Activated naive CD8-positive, alpha-beta T cell treated with anti-CD3 and anti-CD28 coated beads, Interleukin-2, amount 50 U/mL, for 24 hours (primary cell): ENCODE results near the gene F2R.
"Not testable (repeated sequence)": the region's sequence is repeated elsewhere in the genome, so short reads cannot be mapped to it uniquely, and the experiment has no call there.

Source experiments
- ATAC-seq: fragments of 150-1000 bp; cut with Tn5 transposase; one replicate; pipeline ENCODE4 v1.10.0; 2021
- DNase-seq: peaks from one replicate; pipeline ENCODE4 v3.0.0; 2021
- H3K27ac Mint-ChIP-seq: one replicate; pipeline ENCODE4 v1.8.0; 2021; ENCODE audit warnings: mild to moderate bottlenecking, mixed read lengths
- H3K27me3 Mint-ChIP-seq: one replicate; pipeline ENCODE4 v1.8.0; 2021; ENCODE audit warnings: mixed read lengths
- H3K36me3 Mint-ChIP-seq: one replicate; pipeline ENCODE4 v1.8.0; 2021; ENCODE audit warnings: low read depth, mixed read lengths
- H3K4me1 Mint-ChIP-seq: one replicate; pipeline ENCODE4 v1.8.0; 2021; ENCODE audit warnings: mixed read lengths
- H3K4me3 Mint-ChIP-seq: one replicate; pipeline ENCODE4 v1.8.0; 2021; ENCODE audit warnings: mild to moderate bottlenecking, moderate library complexity, mixed read lengths
- H3K9me3 Mint-ChIP-seq: one replicate; pipeline ENCODE4 v1.8.0; 2021; ENCODE audit warnings: mixed read lengths

Gene F2R

GRCh38 chr5:76720988-76721569, 5.2 kb downstream of the F2R start:
- Mint-ChIP-seq H3K36me3 (no peaks in the 10 kb centered on the region), H3K27ac (no peak overlapping the region), H3K4me1 (peaks cover 17% of the 10 kb centered on the region), H3K27me3 (peaks cover 23% of the 10 kb centered on the region), H3K4me3 (no peak overlapping the region), H3K9me3 (no peaks in the 10 kb centered on the region)
- no peak for DNase-seq
- ATAC-seq = no peak

- peaks cover 2% of the 10 kb centered on the region for H3K9me3 Mint-ChIP-seq
- H3K4me3 Mint-ChIP-seq = no peak overlapping the region
- H3K27me3 Mint-ChIP-seq = peaks cover 3% of the 10 kb centered on the region
- DNase-seq (no peak), ATAC-seq (no peak)
- H3K27ac Mint-ChIP-seq = no peak overlapping the region
- no peaks in the 10 kb centered on the region for H3K36me3 Mint-ChIP-seq
- peaks cover 2% of the 10 kb centered on the region for H3K4me1 Mint-ChIP-seq
Observed at GRCh38 chr5:76723266-76723665, 7.3 kb downstream of the F2R start.

DNA sequence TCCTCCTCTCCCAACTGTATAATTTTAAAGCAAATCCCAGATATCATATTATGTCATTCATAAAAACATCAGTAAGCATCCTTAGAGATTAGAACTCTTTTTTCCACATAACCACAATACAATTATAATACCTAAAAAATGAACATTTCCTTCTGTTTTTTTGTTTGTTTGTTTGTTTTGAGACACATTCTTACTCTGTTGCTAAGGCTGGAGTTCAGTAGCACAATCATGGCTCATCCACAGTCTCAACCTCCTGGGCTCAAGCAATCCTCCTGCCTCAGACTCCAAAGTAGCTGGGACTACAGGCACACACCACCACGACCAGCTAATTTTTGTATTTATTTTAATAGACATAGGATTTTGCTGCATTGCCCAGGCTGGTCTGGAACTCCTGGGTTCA, 8.0 kb downstream of the F2R start:
- Mint-ChIP-seq H3K4me3 (no peak overlapping the region), H3K4me1 (peaks cover 2% of the 10 kb centered on the region), H3K27me3 (no peaks in the 10 kb centered on the region), H3K9me3 (peaks cover 5% of the 10 kb centered on the region), H3K27ac (no peak overlapping the region), H3K36me3 (no peaks in the 10 kb centered on the region)
- ATAC-seq (no peak), DNase-seq (no peak)

- DNase-seq = no peak
- H3K36me3 Mint-ChIP-seq = peaks cover 6% of the 10 kb centered on the region
- H3K4me3 Mint-ChIP-seq = no peak overlapping the region
- ATAC-seq = no peak
- no peaks in the 10 kb centered on the region for H3K27me3 Mint-ChIP-seq
- H3K9me3 Mint-ChIP-seq = peaks cover 14% of the 10 kb centered on the region
- H3K4me1 Mint-ChIP-seq = peaks cover 2% of the 10 kb centered on the region
- H3K27ac Mint-ChIP-seq = no peak overlapping the region
Observed at GRCh38 chr5:76724871-76725270, 8.9 kb downstream of the F2R start.

- Mint-ChIP-seq H3K27ac (no peak overlapping the region), H3K27me3 (peaks cover 2% of the 10 kb centered on the region), H3K36me3 (peaks cover 8% of the 10 kb centered on the region), H3K4me3 (no peak overlapping the region), H3K9me3 (peaks cover 25% of the 10 kb centered on the region), H3K4me1 (peaks cover 3% of the 10 kb centered on the region)
- DNase-seq = no peak
- no peak for ATAC-seq
Observed at GRCh38 chr5:76728965-76729364, 13.0 kb downstream of the F2R start.

DNA sequence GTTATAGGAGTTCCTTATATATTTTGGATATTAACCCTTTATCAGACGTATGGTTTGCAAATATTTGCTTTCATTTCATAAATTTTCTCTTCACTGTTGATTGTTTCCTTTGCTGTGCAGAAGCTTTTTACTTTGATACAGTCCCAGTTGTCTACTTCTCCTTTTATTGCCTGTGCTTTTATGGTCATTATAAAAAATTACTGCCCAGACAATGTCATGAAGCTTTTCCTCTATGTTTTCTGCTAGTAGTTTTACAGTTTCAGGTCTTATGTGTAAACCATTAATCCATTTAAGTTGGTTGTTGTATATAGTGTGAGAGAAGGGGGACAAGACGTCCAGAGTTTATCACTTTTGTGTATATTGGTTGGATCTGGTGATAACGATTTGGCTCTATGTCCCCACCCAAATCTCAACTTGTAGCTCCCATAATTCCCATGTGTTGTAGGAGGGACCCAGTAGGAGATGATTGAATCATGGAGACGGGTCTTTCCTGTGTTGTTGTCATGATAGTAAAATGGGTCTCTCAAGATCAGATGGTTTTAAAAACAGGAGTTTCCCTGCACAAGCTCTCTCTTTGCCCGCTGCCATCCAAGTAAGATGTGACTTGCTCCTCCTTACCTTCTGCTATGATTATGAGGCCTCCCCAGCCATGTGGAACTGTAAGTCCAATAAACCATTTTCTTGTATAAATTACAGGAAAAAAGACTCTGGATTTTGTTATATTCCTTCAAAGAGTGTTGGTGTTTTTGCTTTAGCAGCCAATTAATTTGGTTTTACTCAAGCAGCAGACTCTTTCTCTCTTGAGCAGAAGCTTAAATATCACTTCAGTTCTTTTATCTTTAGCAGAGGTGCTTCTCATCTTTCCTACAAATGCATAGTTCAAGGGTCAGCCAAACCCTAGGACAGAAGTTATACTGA, 13.7 kb downstream of the F2R start:
- peaks cover 8% of the 10 kb centered on the region for H3K36me3 Mint-ChIP-seq
- no peak for ATAC-seq
- peaks cover 3% of the 10 kb centered on the region for H3K4me1 Mint-ChIP-seq
- H3K27ac Mint-ChIP-seq = no peak overlapping the region
- H3K27me3 Mint-ChIP-seq = peaks cover 2% of the 10 kb centered on the region
- H3K9me3 Mint-ChIP-seq = peaks cover 25% of the 10 kb centered on the region
- H3K4me3 Mint-ChIP-seq = no peak overlapping the region
- DNase-seq = no peak

- peaks cover 2% of the 10 kb centered on the region for H3K27me3 Mint-ChIP-seq
- ATAC-seq = peak; percentile 27
- H3K27ac Mint-ChIP-seq = peak overlapping the region; percentile 30
- H3K4me3 Mint-ChIP-seq = peak overlapping the region; percentile 33
- peaks cover 8% of the 10 kb centered on the region for H3K36me3 Mint-ChIP-seq
- peaks cover 25% of the 10 kb centered on the region for H3K9me3 Mint-ChIP-seq
- H3K4me1 Mint-ChIP-seq = peaks cover 17% of the 10 kb centered on the region
- no peak for DNase-seq
Observed at GRCh38 chr5:76732405-76733048, 16.6 kb downstream of the F2R start.

DNA sequence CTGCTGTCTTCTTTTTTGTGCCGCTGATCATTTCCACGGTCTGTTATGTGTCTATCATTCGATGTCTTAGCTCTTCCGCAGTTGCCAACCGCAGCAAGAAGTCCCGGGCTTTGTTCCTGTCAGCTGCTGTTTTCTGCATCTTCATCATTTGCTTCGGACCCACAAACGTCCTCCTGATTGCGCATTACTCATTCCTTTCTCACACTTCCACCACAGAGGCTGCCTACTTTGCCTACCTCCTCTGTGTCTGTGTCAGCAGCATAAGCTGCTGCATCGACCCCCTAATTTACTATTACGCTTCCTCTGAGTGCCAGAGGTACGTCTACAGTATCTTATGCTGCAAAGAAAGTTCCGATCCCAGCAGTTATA, 17.1 kb downstream of the F2R start:
- Mint-ChIP-seq H3K36me3 (peaks cover 8% of the 10 kb centered on the region), H3K27ac (peak overlapping the region; percentile 30), H3K4me3 (peak overlapping the region; percentile 33), H3K4me1 (peaks cover 20% of the 10 kb centered on the region), H3K9me3 (peaks cover 25% of the 10 kb centered on the region), H3K27me3 (peaks cover 2% of the 10 kb centered on the region)
- no peak for DNase-seq
- peak; percentile 75 for ATAC-seq

DNA sequence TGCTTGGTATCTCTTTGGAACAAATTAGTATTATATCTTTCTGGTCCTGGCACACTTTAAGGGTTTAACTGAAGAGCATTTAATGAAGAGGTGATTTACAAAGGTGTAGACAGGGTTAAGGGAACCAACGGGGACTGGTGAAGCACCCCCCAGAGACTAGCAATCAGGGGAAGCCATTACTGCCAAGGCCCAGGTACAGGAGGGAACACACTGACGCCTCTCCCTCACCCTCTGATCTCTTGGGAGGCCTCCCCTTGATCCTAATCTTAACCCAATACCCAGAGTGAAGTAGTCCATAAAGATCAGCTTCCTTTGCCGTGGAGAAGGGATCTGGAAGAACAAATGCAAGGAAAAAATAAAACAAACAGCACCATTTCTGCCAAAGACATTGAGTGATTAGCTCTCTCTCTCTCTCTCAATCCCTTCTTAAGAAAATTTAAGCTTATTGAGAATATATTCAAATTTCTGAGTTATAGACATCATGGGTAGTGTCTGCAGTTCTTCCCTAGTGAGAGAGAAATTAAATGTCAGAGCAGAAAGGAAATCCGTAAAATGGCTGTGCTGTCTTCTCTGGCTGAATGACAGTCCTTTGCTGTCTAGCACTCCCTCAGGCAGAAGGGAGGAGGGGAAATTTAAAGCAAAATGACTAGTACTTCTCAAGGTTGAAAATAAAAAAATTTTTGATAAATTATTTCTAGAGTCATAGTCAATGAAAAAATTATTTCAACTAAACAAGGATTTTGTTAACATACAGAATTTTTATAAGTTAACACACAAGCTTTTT, 20.0 kb downstream of the F2R start:
- Mint-ChIP-seq H3K9me3 (peaks cover under 1% of the 10 kb centered on the region), H3K4me1 (peaks cover 38% of the 10 kb centered on the region), H3K27me3 (peaks cover 2% of the 10 kb centered on the region), H3K4me3 (no peak overlapping the region), H3K36me3 (no peaks in the 10 kb centered on the region), H3K27ac (no peak overlapping the region)
- DNase-seq (no peak), ATAC-seq (no peak)

DNA sequence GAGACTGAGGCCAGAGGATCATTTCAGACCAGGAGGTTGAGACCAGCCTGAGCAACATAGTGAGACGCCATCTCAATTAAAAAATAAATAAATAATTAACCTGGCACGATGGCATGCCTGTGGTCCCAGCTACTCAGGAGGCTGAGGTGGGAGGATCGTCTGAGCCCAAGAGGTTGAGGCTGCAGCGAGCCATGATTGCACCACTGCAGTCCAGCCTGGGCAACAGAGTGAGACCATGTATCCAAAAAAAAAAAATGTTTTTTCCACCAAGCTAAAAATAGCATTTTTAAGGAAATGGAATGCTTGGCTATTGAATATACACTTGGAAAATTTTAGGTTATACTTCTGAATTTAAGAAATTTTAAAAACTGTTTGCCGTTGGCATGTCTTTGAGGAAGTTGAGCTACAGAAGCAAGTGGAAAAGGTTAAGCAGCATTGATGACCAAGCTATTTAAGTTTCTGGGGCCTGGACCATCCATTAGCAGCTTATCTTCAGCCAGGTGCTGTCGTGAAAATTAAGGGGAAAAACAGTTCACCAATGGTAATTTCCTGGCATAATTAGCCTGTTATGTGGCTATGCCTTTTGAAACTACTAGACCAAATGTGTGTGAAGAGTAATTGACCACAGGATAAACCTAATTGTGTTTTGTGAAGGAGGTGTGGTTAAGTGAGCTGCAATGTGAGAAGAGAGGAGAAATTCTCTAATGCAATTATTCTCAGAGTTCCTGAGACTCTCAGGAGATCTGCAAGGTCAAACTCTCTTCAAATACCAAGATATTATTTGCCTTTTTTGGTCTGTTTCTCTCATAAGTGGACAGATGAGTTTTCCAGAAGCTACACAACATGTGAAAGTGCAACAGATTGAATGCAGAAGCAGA, 21.0 kb downstream of the F2R start:
- ATAC-seq = no peak
- no peak overlapping the region for H3K4me3 Mint-ChIP-seq
- no peaks in the 10 kb centered on the region for H3K36me3 Mint-ChIP-seq
- H3K4me1 Mint-ChIP-seq = peaks cover 38% of the 10 kb centered on the region
- peaks cover 2% of the 10 kb centered on the region for H3K27me3 Mint-ChIP-seq
- no peaks in the 10 kb centered on the region for H3K9me3 Mint-ChIP-seq
- H3K27ac Mint-ChIP-seq = peak overlapping the region; percentile 19
- DNase-seq = no peak

GRCh38 chr5:76737846-76738245, 21.9 kb downstream of the F2R start:
- no peaks in the 10 kb centered on the region for H3K36me3 Mint-ChIP-seq
- ATAC-seq (no peak), DNase-seq (no peak)
- H3K27ac Mint-ChIP-seq = no peak overlapping the region
- peaks cover 38% of the 10 kb centered on the region for H3K4me1 Mint-ChIP-seq
- H3K4me3 Mint-ChIP-seq = no peak overlapping the region
- H3K9me3 Mint-ChIP-seq = no peaks in the 10 kb centered on the region
- H3K27me3 Mint-ChIP-seq = peaks cover 2% of the 10 kb centered on the region

DNA sequence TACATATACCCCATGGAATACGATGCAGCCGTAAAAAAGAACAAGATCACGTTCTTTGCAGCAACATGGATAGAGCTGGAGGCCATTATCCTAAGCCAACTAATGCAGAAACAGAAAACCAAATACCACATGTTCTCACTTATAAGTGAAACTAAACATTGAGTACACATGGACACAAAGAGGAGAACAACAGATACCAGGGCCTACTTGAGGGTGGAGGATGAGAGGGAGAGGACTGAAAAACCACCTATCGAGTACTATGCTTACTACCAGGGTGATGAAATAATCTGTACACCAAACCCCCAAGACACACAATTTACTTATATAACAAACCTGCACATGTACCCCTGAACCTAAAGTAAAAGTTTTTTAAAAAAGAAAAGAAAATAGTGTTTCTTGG, 25.6 kb downstream of the F2R start:
- not testable (repeated sequence) for H3K27ac Mint-ChIP-seq, ATAC-seq, H3K4me3 Mint-ChIP-seq, H3K9me3 Mint-ChIP-seq, H3K27me3 Mint-ChIP-seq, H3K36me3 Mint-ChIP-seq, DNase-seq
- H3K4me1 Mint-ChIP-seq = peaks cover 29% of the 10 kb centered on the region

DNA sequence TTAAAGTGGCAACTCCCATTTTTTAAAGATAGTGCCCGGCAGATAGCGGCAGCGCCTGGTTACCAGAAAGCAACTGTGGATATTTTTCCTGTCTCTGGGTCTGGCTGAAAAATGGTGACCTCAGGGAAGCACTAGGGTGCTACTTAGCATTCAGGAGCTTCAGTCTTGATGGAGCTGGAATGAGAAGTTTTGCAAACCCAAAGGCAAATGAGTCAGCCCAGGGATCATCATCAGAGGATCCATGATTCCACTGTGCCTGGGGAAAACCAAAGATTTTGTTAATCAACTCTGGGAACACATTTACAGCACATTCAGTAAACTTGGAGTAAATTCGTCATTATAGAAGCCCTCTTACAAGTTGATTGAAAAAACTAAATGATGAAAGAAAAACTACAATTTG, 26.7 kb downstream of the F2R start:
- no peaks in the 10 kb centered on the region for H3K27me3 Mint-ChIP-seq
- H3K4me3 Mint-ChIP-seq = no peak overlapping the region
- no peak overlapping the region for H3K27ac Mint-ChIP-seq
- H3K9me3 Mint-ChIP-seq = no peaks in the 10 kb centered on the region
- DNase-seq (no peak), ATAC-seq (no peak)
- H3K4me1 Mint-ChIP-seq = peaks cover 21% of the 10 kb centered on the region
- H3K36me3 Mint-ChIP-seq = no peaks in the 10 kb centered on the region

GRCh38 chr5:76744632-76745031, 28.7 kb downstream of the F2R start:
- DNase-seq (no peak), ATAC-seq (no peak)
- Mint-ChIP-seq H3K4me3 (no peak overlapping the region), H3K36me3 (no peaks in the 10 kb centered on the region), H3K27ac (no peak overlapping the region), H3K27me3 (peaks cover 4% of the 10 kb centered on the region), H3K4me1 (peaks cover 2% of the 10 kb centered on the region), H3K9me3 (no peaks in the 10 kb centered on the region)
